GM18861 (cell line): ENCODE results near the gene PSG6.
"Not testable (repeated sequence)": the region's sequence is repeated elsewhere in the genome, so short reads cannot be mapped to it uniquely, and the experiment has no call there.

Source experiments
- ATAC-seq: cut with Tn5 transposase; IDR thresholded peaks from one replicate; pipeline ENCODE4 v1.9.1; 2021; ENCODE audit not compliant: unreplicated experiment

Gene PSG6

DNA sequence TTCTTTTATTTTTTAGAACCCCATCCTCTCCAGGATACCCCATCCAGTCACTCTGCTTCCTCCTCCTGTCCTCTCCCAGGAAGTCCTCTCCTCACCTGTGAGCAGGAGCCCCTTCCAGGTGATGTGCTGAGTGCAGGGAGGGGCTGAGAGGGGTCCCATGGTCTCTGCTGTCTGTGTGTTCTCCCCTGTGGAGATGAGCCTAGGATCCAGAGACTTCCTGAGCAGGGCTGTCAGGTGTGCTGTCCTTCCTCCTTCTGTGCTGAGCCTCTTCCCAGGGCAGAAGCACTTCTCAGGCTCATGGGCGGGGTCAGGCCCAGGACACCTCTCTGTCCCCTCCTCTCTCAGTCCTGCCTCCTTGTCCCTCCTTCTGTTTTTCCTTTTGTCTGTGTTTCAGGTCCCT is at the start of gene PSG6:
Gene PSG6, minus strand, starts transcription at position 261 of the 400 bp plus-strand sequence. Its CDS starts 102 bp downstream, at position 159.
- not testable (repeated sequence) for ATAC-seq

DNA sequence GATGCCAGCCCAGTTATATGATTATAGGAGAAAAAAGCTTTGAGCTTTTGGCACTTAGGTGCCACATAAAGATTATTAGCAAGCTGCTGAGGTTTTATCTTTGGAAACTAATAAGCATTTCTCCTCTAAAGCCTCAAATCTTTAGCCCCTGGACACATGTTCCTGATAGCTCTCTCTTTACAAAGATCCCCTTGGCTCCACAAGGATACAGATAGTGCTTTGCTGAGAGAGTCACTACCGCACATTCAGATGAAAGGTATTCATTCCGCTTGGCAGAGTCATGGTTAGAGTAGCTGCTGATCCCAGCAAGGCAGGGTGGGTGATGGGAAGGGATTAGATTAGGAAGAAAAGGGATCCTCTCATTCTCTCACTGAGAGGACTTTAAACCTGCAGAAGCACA is 47.5 kb upstream of the PSG6 start:
- no peak for ATAC-seq

DNA sequence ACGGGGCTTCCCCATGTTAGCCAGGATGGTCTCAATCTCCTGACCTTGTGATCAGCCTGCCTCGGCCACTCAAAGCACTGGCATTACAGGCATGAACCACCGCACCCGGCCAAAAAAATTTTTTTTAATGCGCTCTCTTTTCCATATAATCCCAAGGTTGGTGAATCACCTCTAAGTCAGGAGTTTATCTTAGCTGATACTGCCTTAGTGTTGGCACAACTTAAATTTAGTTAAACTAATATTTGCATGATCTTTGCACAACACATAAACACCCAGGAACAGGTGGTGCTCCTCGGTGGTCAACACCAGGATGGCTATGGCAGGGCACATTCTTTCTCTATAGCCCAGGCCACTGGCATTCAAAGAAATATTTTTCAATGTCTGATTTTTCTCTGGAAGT is 43.4 kb upstream of the PSG6 start:
- no peak for ATAC-seq

DNA sequence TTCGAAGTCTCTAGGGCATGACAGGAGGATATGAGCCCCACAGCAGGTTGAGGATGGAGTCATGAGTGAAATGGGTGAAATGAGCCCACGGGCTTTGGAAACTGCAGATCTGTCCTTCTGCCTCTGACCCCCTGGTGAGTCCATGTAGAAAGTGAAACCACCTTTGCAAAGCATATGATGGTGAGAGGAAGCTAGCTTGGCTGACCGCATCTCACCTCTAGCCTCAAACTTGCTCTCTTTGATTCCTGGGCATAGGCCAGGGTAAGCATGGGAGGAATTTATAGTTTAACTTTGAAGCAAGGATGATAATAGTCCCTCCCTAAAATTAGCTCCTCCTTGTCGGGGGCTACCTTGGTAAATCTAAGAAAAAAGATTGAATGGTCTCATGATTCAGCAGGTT is 34.4 kb upstream of the PSG6 start:
- not testable (repeated sequence) for ATAC-seq

DNA sequence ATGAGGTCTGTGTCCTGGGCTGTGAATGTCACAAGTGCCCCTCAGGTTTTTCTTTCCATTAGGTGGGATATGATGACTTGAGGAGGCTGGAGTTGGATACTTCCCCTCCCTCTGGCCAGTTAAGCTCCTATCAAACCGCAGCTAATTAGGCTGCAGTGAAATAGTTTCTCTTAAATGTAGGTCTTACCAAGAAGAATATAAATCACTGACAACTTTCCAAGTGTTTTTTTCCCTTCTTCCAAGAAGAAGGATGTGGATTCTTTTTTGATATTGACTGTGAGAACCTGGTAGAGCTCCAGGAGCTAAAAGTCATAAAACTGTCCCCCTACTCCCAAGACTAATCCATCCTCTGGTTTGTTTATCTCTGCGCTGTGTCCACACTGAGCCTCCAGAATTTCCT is 33.8 kb upstream of the PSG6 start:
- not testable (repeated sequence) for ATAC-seq

DNA sequence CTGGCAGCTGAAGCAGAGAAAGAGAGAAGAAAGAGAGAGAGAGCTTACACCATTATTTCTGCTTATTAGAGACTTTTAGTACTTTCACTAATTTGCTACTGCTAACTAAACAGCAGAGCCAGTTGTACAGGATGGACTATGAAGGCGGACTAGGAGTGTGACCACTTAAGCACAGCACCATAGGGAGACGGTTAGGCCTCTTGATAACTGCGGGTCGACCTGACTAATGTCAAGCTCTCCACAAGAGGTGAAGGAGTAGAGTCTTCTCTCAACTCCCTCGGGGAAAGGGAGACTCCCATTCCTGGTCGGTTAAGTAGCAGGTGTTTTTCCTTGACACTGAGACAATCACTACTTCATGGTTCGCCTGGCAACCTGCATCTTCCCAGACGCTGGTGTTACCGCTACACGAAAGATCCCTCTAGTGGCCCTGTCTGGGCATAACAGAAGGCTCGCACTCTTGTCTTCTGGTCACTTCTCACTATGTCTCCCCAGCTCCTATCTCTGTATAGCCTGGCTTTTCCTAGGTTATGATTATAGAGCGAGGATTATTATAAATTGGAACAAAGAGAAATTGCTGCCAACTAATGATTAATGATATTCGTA is 24.6 kb upstream of the PSG6 start:
- no peak for ATAC-seq

DNA sequence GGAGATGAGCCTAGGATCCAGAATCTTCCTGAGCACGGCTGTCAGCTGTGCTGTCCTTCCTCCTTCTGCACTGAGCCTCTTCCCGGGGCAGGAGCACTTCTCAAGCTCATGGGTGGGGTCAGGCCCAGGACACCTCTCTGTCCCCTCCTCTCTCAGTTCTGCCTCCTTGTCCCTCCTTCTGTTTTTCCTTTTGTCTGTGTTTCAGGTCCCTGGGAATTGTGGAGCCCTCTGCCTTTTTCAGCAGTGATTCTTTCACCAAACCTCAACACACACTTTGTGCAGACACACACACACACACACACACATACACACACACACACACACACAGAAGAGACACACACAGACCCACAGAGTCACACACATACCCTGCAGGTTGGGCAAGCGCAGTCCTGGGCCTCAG is 19.4 kb upstream of the PSG6 start, which contains the start of gene PSG7:
Gene PSG7, minus strand, starts transcription at position 101 of the 400 bp plus-strand sequence. CDS start 131 bp downstream, outside the sequence.
- not testable (repeated sequence) for ATAC-seq

DNA sequence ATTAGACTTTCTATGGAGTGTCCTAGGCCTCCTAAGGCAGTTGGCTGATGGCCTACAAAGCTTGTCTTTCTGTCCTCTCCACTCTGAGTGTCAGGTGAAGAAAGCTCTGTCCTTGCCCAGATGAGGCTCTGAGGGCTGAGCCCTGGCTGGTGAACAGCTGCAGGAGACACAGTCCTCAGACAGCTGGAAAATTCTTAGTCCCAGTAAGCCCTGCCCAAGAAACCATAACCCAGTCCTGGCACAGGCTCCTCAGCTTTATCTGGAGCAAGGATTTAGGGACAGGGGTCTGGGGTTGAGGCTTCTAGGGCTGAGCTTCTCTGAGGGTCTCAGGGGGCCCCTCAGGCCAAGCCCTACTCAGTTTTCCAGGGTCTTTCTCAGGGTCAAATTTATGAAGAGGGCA is 17.0 kb upstream of the PSG6 start:
- not testable (repeated sequence) for ATAC-seq

DNA sequence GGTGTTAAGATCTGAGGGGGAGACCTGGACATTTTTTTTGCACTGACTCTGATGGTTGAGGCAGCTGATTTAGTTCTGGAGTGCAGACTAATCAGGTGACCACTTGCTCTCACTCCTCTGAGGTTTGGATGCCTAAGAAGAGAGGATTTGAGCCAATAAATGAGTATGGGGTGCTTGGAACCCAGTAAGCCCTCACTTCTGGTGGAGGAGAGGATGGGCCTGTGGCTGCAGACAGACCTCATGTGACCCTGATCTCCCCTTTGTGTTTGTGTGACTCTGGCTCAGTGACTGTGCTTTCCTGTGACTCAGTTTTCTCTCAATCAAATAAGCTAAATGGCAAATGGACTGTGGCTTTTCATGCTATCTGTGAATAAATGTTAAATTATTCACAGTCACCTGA is 16.5 kb upstream of the PSG6 start:
- not testable (repeated sequence) for ATAC-seq

DNA sequence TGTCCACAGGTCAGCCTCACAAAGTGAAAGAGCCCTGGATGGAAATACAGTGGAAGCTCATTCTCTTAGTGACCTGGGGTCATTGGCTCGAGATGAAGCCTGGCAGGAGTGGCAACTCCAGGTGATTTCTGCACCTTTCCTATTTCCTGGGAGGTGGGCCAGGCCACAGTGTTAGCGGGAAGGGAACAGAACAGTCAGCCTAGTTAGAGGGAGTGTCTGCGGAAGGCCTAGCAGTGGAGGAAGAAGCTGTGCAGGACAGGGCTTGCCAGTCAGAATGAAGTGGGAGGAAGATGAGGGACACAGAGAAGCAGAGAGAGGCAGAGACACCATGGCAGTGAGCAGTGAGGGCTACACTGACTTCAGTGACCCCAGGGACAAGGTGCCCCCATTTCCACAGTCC is 15.7 kb upstream of the PSG6 start:
- not testable (repeated sequence) for ATAC-seq

DNA sequence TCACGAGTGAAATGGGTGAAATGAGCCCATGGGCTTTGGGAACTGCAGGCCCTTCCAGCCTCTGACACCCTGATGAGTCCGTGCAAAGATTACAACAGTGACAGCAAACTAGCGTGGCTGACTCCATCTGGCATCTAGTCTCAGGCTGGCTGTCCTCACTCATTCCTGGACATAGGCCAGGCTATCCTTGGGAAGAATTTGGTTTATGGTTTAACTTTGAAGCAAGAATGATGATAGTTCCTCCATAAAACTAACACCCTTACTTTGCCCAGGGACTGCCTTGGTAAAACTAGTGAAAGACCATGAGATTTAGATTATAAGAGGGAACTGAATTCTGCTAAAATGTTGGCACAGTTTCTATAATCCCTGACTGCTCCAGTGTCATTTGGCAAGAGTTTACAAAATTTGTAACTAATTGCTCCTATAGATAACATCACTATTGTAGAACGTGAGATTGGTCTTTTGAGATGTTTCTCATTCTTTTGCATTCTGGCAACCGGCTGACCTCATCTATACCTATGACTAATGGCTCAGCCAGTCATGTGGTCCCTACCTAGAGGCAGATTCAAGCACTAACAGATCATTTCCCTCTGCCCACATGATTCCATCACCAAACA is 14.9 kb upstream of the PSG6 start:
- not testable (repeated sequence) for ATAC-seq

DNA sequence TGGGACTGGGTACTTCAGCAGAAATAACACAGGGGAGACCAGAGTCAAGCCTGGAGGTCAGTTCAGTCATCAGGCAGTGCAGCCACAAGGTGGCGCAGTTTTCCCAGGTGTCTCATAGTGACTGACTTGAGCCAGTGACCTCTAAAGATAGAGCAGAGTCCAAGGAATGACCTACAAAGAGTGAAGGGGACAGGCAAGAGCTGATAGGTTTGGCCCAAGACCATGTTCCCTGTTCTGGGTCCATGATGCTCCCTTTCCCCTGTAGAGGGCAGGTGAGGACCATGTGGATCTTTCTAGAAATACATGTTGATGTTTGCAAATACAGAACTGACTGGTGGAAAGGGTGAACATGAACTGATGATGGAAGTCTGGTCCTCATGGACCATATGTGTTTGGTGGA is 12.5 kb upstream of the PSG6 start:
- ATAC-seq: not testable (repeated sequence)

DNA sequence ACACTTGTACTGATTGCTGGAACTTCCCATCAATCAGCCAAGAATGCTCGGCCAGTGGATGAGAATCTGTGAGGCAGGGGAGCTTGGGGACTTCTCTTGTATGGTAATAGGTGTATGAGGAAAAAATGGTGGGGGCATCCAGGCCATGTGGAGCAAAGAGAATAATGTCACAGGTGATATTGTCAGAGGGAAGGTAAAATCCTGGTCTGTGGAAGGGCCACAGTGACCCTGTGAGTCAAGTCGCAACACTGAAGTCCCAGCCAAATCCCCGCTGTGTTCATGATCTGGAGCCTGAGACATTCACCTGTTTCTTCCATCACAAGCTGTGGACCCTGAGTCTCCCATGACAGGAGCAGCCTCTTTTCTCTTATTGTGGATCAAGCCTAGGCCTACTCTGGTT is 11.2 kb upstream of the PSG6 start:
- ATAC-seq: no peak

DNA sequence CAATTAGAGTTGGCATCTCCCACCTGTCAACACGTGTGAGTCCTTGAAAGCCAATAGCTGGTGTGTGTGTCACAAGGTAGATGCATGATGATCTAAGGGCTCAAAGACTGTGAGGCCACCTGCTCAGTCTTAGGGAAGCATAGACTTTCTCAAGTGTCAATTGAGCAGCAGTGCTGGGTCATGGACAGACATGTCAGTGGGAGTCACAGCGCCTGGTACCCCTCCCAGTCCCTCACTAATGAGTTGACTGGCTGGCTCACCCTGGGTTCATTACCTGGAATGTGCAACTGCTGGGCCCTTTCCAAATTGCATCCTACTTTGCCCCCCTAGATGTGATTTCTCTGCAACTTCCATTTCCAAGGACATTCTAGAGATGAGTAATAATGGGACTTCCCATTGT is 9.1 kb upstream of the PSG6 start:
- ATAC-seq: no peak

DNA sequence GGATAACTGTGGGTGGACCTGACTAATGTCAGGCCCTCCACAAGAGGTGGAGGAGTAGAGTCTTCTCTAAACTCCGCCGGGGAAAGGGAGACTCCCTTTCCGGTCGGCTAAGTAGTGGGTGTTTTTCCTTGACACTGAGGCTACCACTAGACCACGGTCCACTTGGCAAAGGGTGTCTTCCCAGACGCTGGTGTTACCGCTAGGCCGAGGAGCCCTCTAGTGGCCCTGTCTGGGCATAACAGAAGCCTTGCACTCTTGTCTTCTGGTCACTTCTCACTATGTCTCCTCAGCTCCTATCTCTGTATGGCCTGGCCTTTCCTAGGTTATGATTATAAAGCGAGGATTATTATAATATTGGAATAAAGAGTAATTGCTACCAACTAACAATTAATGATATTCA is 5.4 kb upstream of the PSG6 start:
- ATAC-seq: not testable (repeated sequence)

DNA sequence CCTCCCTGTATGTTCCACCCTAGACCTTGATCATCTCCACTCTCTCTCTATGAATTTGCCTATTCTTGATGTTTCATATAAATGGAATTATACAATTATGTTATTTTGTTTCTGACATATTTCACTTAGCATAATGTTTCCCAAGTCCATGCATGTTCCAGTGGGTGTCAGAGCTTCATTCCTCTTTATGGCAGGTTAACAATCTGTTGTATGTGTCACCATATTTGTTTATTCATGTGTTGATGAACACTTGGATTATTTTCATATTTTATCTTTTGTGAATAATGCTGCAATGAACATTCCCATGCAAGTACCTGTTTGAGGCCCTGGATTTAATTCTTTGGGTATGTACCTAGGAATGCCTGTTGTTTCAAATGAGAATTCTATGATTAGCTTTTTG is 3.3 kb upstream of the PSG6 start:
- not testable (repeated sequence) for ATAC-seq

DNA sequence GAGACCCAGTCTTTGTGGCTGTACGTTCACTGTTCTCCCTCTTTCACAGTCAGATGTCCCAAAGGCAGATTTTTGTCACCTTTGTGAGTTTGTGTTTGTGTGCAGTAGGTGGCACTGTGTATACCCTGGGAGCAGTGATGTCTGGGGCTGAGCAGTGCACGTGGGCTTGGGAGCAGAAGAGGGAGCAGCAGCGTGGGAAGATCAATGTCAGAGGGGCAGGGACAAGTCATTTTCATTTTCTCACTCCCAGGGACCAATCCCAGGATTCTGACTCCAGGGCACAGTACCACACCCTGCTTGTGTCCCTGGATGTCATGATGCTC is 2.0 kb upstream of the PSG6 start:
- no peak for ATAC-seq

DNA sequence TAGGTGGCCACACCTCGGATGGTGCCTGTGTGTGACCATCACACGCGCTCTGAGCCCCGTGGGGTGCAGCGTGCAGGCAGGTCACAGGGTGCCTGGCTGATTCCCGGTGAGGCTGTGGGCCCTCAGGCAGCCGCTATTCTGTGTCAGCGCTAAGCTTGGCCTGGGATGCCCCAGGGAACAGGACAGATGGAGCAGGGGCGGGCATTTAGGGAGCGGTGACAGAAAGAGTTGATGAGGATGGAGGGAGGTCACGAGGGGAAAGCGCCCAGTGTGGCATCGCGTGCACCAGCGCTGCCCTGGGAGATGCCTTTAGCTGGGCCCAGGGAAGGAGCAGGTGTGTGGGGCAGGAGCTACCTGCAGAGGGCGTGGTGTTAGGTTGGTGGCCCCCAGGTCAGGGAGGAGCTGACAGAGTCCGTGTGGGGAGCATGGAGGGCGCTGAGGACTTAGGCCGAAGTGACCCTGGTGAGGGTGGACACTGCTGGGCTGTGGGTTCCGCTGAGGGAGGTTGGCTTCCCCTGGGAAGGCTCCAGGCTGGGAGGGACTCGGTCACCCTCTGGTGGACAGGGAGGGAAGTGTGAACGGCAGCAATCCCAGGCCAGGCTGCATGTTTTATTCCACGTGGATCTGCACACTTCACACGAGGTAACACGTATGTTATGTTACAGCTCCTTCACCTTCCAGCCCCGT is 1.5 kb upstream of the PSG6 start:
- not testable (repeated sequence) for ATAC-seq

DNA sequence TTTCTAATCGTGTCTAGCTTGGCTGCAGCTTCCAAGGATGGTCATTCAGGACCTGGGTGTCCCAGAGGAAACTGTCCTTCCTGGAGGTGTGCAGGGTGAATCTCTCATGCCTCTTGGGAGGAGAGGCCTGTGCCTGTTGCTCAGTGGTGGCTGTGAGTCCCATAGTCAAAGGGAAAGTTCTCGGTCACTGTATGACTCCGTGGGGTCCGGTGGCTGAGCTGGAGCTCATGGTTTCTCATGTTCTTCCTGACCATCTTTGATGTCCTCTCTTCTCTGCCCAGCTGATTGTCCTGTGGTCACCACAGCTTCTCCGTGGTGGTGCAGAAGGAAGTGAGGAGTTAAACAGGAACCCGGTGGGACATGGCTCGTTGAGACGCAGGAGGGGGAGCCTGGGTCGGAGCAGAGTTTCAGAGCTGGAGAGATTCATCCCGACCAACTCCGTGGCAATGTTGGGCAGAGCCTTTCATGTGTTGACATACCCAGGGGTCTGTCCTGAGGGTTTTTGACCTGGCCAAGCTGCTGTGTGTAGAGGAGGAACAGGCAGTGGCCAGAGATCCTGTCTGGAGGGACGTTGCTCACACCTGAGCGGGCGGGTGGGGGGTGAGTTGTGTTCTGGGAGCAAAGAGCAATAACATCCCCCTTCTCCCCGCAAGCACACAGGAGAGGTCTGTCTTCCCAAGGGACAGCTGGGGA is 829 bp upstream of the PSG6 start:
- ATAC-seq: not testable (repeated sequence)

DNA sequence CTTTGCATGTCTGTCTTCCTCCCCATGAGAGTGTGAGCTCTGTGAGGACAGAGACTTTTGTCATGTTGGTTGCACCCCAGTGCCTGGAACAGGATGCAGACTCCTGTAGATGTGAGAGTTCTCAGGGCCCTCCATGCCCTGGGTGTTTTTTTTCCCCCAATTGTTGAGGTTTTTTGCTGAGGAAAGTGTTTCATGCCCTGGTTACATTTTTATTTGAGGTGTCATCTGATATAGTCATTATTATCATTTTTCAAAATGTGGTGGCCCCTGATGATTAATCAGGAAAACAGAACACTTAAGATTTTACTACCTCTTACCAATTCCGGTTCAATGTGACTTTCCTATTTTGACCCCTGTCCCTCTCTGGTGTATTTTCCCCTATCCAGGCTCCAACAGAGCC is 763 bp downstream of the PSG6 start:
- ATAC-seq: not testable (repeated sequence)

DNA sequence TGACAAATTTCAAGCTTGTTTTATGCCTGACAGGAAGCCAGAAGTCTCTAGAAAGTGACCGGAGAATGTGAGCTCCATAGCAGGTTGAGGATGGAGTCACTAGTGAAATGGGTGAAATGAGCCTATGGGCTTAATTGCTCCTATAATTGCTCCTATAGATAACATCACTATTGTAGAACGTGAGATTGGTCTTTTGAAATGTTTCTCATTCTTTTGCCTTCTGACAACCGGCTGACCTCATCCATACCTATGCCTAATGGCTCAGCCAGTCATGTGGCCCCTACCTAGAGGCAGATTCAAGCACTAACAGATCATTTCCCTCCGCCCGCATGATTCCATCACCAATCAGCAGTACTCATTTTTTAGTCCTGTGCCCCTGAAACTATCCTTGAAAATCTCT is 4.2 kb downstream of the PSG6 start:
- ATAC-seq: not testable (repeated sequence)

DNA sequence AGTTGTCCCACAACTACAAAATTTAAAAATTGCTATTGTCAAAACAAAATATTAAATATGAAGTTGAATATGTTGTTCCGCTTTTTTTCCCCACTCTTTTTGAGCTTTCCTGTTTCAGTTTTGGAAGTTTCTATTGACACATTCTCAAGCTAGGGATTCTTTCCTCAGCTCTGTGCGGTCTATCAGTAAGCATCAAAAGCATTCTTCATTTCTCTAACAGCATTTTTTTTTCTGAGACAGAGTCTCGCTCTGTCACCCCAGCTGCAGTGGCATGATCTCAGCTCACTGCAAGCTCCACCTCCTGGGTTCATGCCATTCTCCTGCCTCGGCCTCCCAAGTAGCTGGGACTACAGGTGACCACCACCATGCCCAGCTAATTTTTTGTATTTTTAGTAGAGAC is 4.8 kb downstream of the PSG6 start:
- ATAC-seq: not testable (repeated sequence)
